Stimulated activated CD4-positive, alpha-beta T cell treated with anti-CD3 and anti-CD28 coated beads, Interleukin-2, amount 100 ng/mL, for 4 hours (primary cell): ENCODE data around the gene LSAMP.

ENCODE experiments used
- DNase-seq: peaks from one replicate; pipeline ENCODE4 v3.0.0-alpha.2; 2020; ENCODE audit warnings: low read depth

LSAMP gene

DNA sequence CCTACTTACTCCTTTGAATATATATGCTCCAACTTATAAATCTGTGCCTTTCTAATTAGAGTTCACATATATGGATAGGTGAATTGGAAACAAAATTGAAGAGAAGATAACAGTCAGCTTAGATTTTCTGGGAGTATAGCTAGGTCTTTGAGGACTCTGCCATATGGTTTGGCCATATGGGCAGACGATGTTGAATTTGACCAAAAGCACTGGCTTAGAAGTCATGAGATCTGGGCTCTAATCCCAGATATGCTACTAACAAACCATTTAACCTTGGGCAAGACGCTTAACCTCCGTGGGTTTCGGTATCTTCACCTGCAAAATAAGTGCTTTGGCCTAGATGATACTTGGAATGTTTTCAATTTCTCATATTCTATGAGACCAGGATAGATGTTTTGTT lies 154.1 kb downstream of the LSAMP start:
- no peak for DNase-seq

DNA sequence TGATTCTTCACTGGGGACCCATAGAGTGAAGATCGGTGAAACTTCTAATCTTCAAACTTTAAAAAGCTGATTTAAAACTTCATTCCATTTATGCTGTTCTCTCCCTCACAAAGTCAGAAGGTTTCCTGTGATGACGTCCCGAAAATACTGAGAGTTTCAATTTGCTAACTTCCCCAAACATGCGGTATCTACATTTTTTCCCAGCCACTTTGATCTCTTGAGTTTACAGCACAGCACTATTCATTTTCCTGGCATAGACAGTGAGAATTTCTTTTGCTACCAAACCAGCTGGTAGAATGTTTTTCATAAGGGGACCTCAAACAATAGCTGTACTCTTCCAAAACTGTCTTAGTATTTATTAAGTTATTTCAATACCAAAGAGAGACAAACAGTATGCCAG lies 156.8 kb downstream of the LSAMP start:
- no peak for DNase-seq

DNA sequence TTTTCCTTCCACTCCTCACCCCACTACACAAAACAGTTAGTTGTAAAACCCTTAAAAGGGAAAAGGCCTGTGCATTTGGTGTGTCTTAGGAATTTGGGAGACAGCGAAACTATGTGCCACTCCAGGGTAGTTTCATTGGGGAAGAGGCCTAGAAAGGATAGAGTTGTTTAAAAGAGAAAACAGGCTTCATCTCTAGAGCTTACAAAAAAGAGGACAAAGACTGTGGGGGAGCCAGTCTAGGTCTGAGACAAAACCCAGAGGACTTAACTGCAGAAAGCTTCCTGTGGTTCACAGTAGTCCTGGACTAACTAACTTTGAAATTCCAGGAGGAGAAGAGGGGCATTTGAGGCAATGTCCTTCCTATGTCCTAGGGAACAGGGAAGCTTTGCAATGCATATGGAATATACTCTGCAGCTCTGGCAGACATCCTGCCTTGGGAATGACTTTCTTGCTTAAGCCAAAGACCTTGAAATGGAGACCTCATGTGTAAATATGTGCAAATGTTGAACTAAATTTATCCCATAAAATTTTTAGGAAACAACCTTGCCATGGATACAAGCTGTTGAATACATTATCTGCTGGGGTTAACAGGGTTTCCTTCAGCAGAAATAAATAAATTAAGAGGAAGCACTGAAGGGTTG lies 159.4 kb downstream of the LSAMP start:
- DNase-seq, result no peak

DNA sequence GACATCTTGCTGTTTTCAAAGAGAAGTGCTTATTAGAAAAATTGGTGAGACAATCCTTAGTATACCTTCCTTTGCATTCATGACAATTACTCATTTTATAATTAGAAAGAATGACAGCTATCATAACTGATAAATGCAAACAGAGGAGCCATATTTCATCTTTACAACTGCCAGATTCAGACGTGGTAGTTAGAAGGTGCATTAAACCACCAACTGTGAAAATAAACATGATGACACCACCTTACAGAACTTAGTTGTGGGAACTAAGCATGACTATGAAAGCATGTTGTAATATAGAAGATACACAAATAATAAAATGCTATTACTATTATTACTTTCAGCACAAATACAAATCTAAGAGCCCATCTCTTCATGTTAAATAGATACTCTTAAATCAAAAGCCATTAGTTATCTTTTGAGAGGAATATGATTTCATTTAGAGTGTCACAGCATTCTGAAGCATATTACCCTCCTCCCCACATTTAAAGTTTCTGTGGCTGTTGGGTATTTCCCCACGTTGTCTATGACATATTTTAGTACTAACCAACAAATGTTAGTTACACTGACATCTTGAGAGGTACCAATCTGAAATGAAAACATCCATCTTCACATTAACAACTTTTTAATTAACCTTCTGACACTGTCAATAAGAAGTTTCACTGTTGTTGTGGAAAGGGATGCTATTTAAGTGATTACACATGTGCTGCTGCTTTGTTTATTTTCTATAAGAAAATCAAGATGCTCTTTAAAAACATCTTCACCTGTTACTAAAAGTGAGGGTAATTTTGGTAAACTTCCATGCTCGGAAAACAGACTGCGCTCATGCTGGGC lies 163.8 kb downstream of the LSAMP start:
- DNase-seq, result no peak

DNA sequence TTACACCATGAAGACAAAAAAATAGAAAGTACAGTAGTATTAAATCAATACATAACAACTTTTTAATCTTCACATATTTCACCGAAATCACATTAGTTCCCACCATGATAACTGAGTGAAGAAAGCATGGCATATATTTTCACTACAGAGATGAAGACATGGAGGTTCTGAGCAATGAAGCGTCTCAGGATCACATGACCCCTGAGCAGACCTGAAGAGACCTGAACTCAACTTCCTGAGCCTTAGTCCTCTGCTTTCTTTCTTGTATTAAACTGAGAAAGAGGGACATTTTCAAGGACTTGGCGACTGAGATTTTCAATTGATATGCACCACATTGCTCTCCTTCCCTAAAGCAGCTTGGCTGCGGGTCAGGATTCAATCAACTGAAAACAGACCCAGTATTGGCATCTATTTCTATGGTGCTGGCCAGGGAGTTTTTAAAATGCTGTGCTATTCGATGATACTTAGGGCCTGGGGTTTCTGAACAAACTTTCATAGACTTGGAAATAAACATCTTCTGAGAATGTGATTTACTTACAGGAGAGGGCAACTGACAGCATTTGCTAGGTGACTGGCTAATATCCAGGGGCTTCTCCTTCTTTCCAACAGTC lies 165.1 kb downstream of the LSAMP start:
- DNase-seq, result no peak

DNA sequence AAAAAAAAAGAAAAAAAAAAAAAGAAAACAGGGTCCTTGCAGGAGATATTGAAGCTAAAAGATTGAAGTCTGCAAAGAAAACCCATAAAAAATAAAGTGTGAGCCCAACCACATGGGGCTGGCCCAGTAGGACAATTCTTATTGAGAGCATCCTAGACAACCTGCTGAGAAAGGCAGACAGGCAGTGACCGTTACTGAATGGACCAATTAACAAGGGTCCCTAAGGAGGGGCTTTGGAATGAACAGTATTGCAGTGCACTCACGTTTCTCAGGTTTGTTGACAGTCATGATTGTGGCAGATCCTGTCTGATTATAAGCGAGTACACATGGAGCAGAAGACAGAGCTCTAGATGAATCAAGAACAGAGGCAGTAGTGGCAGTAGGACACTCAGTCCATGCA lies 168.6 kb downstream of the LSAMP start:
- DNase-seq, result no peak

DNA sequence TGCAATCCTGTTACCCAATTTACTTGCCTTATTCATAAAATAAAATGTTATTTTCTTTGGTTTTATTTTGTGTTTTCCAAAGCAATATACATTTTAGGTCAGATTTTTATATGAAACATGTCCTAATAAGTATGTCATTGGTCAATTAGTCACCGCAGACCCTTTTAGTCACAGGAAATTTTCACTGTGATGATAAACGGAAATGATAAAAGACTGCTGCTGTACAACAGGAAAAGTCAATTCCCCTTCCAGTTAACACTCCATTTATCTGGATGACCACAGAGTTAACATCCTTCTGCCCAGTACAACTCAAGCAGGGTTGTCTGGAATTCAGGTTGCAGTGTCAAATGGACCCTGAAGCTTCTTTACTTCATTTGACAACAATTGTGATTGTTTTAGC lies 175.2 kb downstream of the LSAMP start:
- no peak for DNase-seq

DNA sequence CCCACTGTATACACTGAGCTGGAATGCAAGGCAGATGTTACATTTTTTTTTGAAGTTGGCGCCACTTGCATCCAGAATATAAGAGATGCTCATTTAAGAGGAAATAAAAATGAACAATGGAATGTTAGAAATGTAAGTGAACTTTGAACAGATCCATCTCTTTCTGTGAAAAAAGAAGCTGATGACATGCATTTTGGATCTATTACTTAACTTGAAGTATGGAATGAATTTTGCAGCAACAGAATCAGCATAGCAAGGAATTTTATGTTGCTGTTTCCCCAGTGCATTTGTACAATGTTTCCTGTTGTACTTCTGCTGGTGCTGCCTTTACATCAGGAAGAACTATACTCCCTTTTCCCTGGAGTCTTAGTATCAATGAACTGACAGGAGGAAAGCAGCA lies 178.2 kb downstream of the LSAMP start:
- DNase-seq, result no peak

DNA sequence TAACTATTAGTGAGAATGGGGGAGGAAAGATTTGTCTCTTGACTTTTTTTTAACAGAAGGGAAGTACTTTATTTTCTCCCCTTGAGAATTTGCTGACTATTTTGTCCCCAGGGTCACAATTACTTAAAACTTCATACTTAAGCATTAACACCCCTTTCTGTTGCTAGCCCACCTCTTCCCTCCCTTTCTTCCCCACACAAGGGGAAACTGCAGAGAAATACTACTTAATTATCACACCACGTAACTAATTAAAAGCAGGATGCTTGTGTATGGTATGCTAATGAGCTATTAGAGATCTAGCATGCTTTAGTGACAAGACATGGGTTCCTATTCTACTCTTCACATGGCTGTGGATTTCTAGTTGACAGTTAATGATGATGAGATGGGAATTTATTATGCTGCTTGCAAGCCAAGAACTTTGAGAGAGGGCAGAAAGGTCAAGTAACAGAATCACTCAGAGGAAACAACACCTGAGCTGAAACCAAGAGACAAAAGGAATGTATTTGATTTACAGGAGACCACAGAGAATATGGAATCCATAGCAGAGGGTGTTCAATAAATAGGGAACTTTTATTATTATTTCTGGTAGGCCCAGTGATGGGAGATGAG lies 179.2 kb downstream of the LSAMP start:
- DNase-seq, result no peak

DNA sequence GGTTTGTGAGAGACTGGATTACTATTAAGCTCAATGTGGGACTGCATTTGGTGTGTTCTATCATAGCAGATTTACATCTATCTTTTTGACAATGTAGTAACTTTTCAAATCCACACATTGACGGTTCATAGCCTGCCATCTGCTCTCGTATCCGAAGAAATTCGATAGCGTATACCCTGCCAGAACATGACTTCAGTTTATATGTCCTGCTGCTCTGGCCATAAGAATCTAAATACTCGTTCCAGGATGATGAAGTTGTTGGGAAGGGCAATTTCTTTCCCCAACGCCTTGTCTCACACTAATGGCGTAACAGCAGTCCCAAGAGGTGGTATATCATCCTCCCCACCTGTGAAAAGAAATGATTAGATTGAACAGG lies 180.0 kb downstream of the LSAMP start:
- DNase-seq, result no peak

DNA sequence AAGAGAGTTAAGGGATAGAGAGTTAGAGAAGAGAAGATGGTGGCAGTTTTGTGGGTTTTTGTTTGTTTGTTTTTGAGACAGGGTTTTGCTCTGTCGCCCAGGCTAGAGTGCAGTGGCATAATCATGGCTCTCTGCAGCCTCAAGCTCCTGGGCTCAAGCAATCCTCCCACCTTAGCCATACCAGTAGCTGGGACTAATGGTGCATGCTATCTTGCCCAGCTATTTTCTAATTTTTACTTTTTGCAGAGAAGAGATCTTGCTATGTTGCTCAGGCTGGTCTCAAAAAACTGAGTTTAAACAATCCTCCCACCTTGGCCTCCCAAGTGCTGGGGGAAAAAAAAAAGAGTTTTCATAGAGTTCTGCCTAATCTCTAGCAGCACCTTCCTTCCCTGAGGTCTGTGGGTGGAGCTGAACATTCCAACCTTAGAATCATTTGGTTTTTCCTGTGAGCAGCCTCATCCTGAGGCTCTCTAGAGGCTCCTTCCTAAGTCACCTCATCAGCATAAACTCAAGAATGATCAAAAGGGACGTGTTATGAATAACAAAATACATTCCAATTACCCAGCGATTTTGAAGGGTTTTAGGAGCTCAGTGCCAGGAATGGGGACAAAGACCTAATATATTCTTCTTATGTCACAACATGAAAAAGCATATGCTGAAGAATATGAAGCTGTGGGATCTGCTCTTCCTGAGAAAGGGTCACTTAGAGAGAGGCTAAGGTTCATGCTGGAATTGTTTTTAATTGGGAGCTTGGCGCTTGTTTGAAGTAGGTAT lies 180.6 kb downstream of the LSAMP start:
- DNase-seq, result no peak

DNA sequence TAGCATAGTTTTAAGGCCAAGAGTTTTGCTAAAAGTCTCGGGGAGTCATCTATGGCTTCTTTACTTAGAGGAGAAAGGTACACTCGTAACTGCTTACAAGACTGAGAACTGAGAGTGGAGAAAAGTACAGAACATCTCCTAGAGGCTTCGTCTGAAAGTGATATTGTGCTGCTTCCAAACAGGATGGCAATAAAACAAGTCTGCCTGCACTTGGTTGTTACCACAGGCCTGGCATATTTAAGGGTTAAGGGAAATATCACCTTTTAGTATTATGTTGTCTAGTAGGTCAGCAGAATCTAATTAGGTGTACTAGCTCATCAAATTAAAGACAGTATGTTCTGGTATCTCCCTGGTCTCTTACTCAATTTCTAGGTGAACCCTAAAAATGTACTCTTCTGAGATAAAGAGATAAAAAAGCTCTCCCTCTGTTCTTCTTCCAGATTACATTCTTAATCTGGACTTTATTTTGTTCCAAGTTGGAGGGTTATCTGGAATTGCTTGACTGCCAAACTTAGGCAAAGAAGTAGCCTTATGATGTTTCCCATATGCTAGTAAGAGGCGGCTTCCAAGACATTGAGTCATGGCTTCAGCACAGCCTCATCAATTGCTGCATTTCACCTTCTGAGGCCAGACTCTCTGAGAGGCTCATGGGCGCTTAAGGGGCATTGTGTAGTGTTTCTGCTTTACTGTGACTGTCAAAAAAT lies 181.3 kb downstream of the LSAMP start:
- DNase-seq, result no peak

DNA sequence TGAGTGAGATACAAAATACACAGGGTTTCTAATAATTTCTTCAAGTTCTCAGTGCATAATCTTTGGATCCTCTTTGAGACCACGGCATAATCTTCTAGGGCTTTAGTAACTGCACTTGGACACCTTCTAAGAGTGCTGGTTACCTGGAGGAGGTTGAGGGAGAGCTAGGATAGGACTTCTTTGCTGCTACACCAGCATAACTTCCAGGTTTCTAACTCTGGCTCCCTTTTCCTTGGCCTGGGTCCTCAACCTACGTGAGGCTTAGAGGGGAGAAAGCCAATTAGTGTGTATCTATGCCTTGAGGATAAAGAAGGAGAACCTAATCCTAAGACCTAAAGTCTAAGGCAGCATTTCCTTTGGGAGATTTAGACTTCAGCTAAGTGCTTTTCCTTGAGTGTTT lies 184.8 kb downstream of the LSAMP start:
- no peak for DNase-seq

DNA sequence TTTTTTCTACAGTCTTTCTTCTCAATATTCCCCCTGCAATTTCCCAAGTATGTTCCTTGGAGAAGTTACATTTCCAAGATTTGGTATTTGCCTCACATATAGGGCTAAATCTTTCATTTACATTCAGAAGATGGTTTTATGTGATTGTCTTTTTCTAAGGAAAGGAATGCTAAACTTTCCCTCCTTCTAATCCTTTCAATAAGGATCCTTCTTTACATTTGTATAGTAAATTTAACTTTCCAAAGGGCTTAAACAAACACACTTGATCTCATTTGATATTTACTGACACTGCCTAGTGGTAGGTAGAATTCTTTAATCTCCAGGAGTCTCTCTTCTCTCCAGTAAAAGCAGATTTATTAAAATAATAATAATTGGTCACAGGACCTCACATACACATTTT lies 185.3 kb downstream of the LSAMP start:
- no peak for DNase-seq

DNA sequence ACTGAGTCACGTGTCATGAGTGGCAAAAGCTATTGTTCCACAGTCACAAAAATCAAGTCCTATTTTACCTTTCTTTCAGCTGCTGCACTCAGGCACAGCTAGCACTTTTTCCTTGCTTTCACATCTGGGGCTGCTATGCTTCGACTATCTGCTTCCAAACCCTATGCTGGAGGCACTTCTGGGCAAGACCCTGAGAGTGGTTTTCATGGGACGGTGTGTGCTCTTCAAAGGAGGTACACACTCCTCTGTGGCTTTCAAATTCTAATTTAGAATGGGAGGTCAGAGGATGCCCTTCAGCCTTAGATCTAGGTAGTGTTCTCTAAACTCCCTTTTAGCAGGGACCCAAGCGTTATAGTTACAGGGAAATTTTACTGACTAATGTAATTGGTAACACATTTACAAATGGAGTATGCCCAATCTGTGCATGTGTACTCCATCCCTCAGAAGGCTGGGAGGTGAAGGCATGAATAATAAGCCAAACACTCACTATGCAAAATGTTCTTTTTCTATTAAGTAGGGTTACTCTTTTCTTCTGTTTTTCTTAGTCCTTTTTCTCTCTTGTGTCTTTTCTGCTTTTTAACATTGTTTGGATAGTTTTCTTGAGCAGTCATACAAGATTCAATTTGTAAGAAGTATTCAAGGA lies 188.3 kb downstream of the LSAMP start:
- DNase-seq, result no peak

DNA sequence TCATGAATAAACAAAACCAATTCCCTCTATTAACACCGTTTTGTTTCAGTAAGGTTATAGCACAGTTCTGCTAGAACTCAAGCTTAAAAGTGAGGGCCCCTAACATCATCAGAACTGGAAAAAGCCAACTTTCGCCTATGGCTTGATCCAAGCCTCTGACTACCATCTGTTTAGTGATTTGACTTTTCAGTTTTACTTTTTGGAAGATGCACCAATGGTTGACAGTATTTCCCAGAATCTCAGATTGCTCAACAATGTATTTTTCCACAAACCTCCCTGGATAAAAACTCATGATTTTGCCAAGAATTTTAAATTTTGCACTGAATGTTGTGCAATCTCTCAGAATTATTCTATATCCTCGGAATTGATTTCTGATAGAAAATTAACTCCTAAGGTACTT lies 190.7 kb downstream of the LSAMP start:
- no peak for DNase-seq

DNA sequence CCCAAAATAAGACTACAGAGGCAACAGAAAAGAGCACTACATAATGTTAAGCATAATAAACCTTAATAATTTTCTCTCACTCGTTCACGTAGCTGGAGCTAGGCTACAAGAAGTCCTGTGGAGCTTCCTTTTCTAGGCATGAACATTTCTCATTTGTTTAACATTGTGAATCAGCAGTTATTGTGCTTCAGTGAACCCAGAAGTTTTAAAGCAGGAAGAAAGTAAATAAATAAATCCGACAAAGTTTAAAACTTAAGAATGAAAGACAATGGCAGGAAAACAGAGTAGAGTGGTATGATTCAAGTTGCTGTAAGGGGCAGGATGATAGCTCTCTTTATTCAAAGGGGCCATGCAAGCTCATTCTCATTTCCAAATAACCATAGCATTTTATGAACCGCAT lies 191.8 kb downstream of the LSAMP start:
- no peak for DNase-seq

DNA sequence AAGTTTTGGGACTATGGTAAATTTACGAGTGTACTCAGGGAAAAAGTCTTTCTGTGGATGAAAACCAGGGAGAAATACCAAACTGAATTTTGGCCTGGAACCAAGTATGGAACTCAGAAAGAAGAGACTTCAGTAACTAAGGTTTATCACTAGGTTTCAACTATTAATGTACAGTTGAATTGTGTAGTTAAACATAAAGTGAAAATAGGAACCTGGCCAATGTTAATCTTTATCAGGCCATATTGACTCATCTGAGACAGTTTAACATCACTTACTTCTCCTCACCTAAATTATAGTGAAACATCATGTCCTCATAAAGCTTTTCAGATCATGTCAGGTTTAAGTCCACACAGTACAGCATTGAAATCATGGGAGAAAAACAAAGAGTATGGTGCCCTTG lies 197.7 kb downstream of the LSAMP start:
- DNase-seq, result no peak

DNA sequence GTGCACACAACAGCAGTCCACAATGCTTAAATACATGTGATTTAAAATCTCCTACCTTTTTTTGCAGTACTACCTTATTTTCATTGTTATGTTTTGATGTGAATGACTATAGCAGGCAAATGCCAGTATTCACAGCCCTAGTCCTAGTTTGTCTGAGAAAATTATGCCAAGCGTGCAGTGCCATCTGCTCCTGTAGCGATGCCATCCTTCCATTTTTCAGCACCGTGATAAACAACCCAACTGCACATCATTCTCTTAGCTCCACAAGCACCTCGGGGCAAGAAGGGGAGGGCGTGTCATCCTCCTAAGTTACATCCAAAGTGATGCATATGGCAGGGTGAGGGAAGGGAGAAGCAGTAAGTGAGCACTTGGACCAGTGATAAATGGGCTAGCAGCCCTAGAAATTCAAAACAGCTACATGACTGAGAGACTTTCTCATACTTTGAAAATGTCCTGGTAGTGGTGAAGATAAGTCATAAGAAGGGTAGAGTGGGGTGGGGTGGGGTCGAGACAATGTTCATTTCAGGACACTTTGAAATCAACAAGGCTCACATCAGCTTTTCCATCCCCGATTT lies 198.8 kb downstream of the LSAMP start:
- DNase-seq, result no peak

DNA sequence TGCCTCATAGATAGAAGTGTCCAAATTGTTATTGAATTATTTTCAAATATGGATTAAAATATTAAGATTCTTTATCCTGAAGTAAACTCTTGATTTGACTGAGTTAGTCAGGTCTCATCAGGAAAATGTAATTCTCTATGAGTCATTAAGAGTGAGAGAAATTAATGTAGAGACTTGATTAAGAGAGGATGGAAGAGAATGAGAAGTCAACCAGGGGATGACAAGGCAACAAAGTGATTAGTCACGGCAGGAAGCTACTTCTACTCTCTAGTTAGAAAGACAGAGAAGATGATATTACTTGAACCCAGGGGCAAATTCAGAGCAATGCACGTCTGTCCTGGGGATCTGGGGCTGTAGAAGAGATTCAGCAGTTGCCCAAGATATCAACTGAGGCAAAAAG lies 202.5 kb downstream of the LSAMP start:
- no peak for DNase-seq

DNA sequence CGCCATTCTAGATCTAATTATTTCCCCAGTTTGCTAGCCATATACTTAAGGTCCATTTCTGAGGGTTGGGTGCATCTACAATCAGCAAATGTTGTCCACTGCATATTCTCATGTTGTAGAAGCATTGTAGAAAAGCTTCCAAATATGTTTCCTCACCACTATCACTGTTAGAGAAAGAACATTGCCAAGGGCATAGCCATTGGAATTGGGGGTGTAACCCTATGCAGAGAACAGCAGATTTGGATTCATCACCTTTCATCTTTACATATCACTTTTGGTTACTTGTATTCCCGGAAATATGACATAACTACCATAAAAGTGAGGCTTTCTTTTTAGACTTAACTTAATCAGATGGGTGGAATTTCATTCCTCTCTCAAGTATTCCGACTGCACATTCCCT lies 203.6 kb downstream of the LSAMP start:
- DNase-seq, result no peak
